Measurements from ENCODE around the gene ZDHHC1.

The ZDHHC1 gene

DNA sequence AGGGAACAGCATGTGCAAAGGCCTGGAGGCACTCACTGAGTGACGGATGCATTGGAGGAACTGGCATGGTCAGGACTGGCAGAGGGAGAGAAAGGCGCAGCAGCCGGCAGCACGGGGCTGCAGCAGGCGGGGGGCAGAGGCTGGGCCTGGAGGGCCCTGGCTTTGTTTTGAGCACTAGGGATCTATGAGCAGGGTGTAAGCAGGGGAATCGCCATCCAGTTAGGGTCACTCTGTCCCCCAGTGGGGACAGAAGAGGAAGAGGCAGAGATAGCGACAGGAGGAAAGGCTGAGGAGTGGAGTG lies 28.8 kb upstream of the ZDHHC1 start:
- Histone ChIP-seq H3K27me3 (ENCODE audit: insufficient read depth, low read depth) (no peaks in the 10 kb centered on the region), H3K79me2 (ENCODE audit: insufficient read depth, low read depth) (no peaks in the 10 kb centered on the region), H3K27ac (no peak overlapping the region), H3K36me3 (ENCODE audit: insufficient read depth) (no peaks in the 10 kb centered on the region), H3K4me1 (ENCODE audit: low read depth, poor library complexity, severe bottlenecking) (no peaks in the 10 kb centered on the region), H3K4me2 (no peak overlapping the region), H4K20me1 (ENCODE audit: insufficient read depth) (no peaks in the 10 kb centered on the region), H3K9ac (no peak overlapping the region), H2AFZ (ENCODE audit: low read depth) (no peak overlapping the region), H3K4me3 (IDR thresholded peaks at IDR 0.05; ENCODE audit: insufficient read depth, low read depth, low read length) (no peak overlapping the region)
- TF ChIP-seq, protein P1, sequence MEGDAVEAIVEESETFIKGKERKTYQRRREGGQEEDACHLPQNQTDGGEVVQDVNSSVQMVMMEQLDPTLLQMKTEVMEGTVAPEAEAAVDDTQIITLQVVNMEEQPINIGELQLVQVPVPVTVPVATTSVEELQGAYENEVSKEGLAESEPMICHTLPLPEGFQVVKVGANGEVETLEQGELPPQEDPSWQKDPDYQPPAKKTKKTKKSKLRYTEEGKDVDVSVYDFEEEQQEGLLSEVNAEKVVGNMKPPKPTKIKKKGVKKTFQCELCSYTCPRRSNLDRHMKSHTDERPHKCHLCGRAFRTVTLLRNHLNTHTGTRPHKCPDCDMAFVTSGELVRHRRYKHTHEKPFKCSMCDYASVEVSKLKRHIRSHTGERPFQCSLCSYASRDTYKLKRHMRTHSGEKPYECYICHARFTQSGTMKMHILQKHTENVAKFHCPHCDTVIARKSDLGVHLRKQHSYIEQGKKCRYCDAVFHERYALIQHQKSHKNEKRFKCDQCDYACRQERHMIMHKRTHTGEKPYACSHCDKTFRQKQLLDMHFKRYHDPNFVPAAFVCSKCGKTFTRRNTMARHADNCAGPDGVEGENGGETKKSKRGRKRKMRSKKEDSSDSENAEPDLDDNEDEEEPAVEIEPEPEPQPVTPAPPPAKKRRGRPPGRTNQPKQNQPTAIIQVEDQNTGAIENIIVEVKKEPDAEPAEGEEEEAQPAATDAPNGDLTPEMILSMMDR (conservative IDR thresholded peaks at IDR 0.05; ENCODE audit: low read depth, low read length): no peak

DNA sequence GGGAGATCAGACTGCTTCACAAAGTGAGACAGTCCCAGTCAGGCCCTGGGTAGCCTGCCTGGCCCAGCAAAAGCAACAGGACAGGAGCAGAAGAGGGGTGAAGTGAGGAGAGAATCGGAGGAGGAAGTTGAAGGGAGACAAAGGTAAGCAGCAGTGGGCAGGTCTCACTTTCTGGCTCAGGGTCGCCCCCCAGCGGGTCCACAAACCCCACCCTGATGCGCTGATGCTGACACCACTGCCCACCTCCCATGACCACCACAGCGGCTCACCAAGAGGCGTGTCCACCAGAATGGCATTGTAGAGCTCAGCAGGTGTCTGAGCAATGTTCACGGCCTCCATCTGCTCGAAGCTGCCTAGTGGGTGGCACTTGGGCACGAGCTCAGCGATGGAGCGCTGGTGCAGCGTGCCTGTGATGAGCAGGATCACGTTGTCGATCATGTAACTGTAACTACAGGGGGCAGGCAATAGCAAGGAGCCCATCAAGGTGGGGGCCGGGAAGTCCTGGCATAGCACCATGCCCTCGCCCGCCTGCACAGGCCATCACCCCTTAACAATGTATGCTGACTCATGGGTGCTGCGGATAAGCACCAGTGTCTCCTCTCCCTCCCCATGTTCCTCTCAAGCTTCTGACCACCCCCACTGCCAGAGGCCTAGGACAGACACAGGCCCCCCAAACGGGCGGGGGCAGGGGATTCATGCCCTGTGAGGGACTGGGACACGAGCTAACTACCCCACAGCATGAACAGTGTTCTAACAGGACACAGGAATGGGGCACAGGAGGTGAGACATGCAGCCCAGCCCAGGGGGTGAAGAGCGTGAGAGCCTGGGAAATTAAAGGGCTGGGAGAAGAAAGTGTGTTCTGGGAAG lies 28.2 kb upstream of the ZDHHC1 start:
- Histone ChIP-seq H3K4me1 (ENCODE audit: low read depth, poor library complexity, severe bottlenecking) (no peaks in the 10 kb centered on the region), H4K20me1 (ENCODE audit: insufficient read depth) (no peaks in the 10 kb centered on the region), H3K9ac (no peak overlapping the region), H3K4me3 (IDR thresholded peaks at IDR 0.05; ENCODE audit: insufficient read depth, low read depth, low read length) (no peak overlapping the region), H3K27ac (no peak overlapping the region), H3K79me2 (ENCODE audit: insufficient read depth, low read depth) (no peaks in the 10 kb centered on the region), H2AFZ (ENCODE audit: low read depth) (no peak overlapping the region), H3K36me3 (ENCODE audit: insufficient read depth) (no peaks in the 10 kb centered on the region), H3K27me3 (ENCODE audit: insufficient read depth, low read depth) (no peaks in the 10 kb centered on the region), H3K4me2 (no peak overlapping the region)
- TF ChIP-seq, protein P1 (conservative IDR thresholded peaks at IDR 0.05; ENCODE audit: low read depth, low read length): no peak

DNA sequence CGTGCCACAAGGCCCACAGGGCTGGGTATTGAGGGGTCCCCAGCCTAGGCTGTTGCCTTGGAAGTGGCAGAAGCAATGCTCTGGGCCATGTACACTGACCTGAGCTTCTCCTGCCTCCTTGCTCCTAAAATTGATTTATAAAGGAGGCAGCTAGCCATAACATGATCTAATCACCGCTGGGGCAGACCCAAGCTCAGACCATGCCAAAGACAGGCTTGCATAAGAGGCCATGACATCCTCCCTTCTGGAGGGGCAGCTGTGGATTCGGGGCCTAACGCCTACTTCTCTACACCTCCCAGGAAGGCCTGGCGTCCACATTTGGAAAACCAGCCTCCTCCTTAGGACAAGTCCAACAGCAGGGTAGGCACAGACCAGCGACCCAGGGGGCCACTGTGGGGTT lies 27.0 kb upstream of the ZDHHC1 start:
- H3K27me3 ChIP-seq (ENCODE audit: insufficient read depth, low read depth): no peaks in the 10 kb centered on the region
- H4K20me1 ChIP-seq (ENCODE audit: insufficient read depth): no peaks in the 10 kb centered on the region
- TF ChIP-seq, protein P1 (conservative IDR thresholded peaks at IDR 0.05; ENCODE audit: low read depth, low read length): no peak
- no peak overlapping the region for H3K4me3 ChIP-seq (IDR thresholded peaks at IDR 0.05; ENCODE audit: insufficient read depth, low read depth, low read length)
- no peak overlapping the region for H3K4me2 ChIP-seq
- no peak overlapping the region for H2AFZ ChIP-seq (ENCODE audit: low read depth)
- no peaks in the 10 kb centered on the region for H3K4me1 ChIP-seq (ENCODE audit: low read depth, poor library complexity, severe bottlenecking)
- H3K79me2 ChIP-seq (ENCODE audit: insufficient read depth, low read depth): no peaks in the 10 kb centered on the region
- H3K27ac ChIP-seq: no peak overlapping the region
- no peaks in the 10 kb centered on the region for H3K36me3 ChIP-seq (ENCODE audit: insufficient read depth)
- H3K9ac ChIP-seq: no peak overlapping the region

DNA sequence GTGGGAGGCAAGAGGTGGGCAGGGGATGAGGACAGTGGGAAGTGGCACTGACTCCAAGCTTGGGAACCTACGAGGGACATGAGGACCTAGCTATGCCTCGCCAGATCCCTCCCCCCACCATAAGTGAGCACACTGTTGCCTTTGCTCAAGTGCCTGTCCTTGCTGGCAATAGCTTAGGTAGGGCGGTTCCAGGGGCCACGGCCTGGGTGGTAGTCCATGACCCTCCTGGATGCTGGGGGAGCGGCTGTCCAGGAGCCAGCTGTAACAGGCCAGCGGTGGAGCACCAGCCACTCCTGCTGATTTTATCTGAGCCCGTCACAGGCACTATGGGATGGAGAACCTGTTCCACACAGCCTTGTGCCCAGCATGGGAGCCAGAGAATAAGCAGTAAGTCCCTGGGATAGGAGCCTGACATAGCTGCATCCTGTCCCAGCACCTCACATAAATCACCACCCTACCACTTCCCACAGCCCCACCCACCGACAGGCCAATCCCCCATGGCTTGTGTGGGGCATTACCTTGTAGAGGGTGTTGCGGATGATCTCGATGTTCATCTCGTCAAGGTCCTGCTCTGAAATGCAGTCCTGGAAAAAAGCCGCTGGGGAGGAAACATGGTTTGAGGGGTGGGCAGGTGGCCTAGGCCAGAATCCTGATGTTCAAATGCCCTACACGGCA lies 26.4 kb upstream of the ZDHHC1 start:
- no peaks in the 10 kb centered on the region for H4K20me1 ChIP-seq (ENCODE audit: insufficient read depth)
- no peaks in the 10 kb centered on the region for H3K36me3 ChIP-seq (ENCODE audit: insufficient read depth)
- H3K79me2 ChIP-seq (ENCODE audit: insufficient read depth, low read depth): no peaks in the 10 kb centered on the region
- H3K27me3 ChIP-seq (ENCODE audit: insufficient read depth, low read depth): no peaks in the 10 kb centered on the region
- no peak overlapping the region for H2AFZ ChIP-seq (ENCODE audit: low read depth)
- no peak overlapping the region for H3K27ac ChIP-seq
- H3K4me1 ChIP-seq (ENCODE audit: low read depth, poor library complexity, severe bottlenecking): peaks cover 4% of the 10 kb centered on the region
- H3K4me2 ChIP-seq: no peak overlapping the region
- H3K4me3 ChIP-seq (IDR thresholded peaks at IDR 0.05; ENCODE audit: insufficient read depth, low read depth, low read length): no peak overlapping the region
- no peak overlapping the region for H3K9ac ChIP-seq
- TF ChIP-seq, protein P1 (conservative IDR thresholded peaks at IDR 0.05; ENCODE audit: low read depth, low read length): no peak
